Adrenal gland (tissue), 5 donors: ENCODE data around the gene GPC3.

Experiments
- CTCF ChIP-seq, 6 experiments: fragments of 450-650 bp in 4 of 6; fragments of 200-600 bp in 2 of 6; sonication (generic) in 1 of 6; IDR thresholded peaks; 1 replicate in 5 of 6; 2 replicates in 1 of 6; pipeline versions ENCODE4 v1.5.1 to v1.8.0; 2016 to 2021; ENCODE audit warnings: antibody characterized with exemption in 6 of 6, mild to moderate bottlenecking in 2 of 6, moderate library complexity in 1 of 6
- POLR2A ChIP-seq, 2 donors: fragments of 450-650 bp; IDR thresholded peaks; one replicate each; pipeline ENCODE4 v1.6.1; 2017; ENCODE audit warnings: antibody characterized with exemption in 2 of 2, mild to moderate bottlenecking in 2 of 2, moderate library complexity in 1 of 2
- donor health status: DM: no; HTN: no; CAD: no.

- no peak for TF ChIP-seq CTCF (IDR thresholded peaks at IDR 0.05)
- TF ChIP-seq POLR2A (IDR thresholded peaks at IDR 0.05) = no peak
These were observed 128.6 kb downstream of the GPC3 start for GRCh38 chrX:133856819-133857218.
